Activated CD8-positive, alpha-beta T cell treated with anti-CD3 and anti-CD28 coated beads for 36 hours (primary cell): ENCODE results near the gene RAB38. TPM values are rescaled to one million over a fixed set of nuclear protein-coding genes. Genes with fewer than 3 reads are reported as not detected.

Experiments used
- ATAC-seq: fragments of 200-7000 bp; cut with Tn5 transposase; one replicate; pipeline ENCODE4 v1.10.0; 2021; ENCODE audit warnings: mild to moderate bottlenecking, moderate library complexity
- CTCF ChIA-PET: fragments of 350-600 bp; sonication (Branson Sonifier 250); formaldehyde crosslinking; loops from one replicate; lab custom pipeline; 2021; ENCODE audit warnings: antibody characterized with exemption; lab: Charles Lee
- POLR2A ChIA-PET: fragments of 350-600 bp; sonication (Branson Sonifier 250); formaldehyde crosslinking; loops from one replicate; lab custom pipeline; 2021; ENCODE audit warnings: antibody characterized with exemption; lab: Charles Lee
- DNase-seq: peaks from one replicate; pipeline ENCODE4 v3.0.0-alpha.2; 2020
- H3K27ac Mint-ChIP-seq: one replicate; pipeline ENCODE4 v1.8.0; 2021; ENCODE audit warnings: mild to moderate bottlenecking, mixed read lengths
- H3K27me3 Mint-ChIP-seq: one replicate; pipeline ENCODE4 v1.8.0; 2021; ENCODE audit warnings: mixed read lengths
- H3K36me3 Mint-ChIP-seq: one replicate; pipeline ENCODE4 v1.8.0; 2021; ENCODE audit warnings: low read depth, mixed read lengths
- H3K4me1 Mint-ChIP-seq: one replicate; pipeline ENCODE4 v1.8.0; 2021; ENCODE audit warnings: low read depth, mixed read lengths
- H3K4me3 Mint-ChIP-seq: one replicate; pipeline ENCODE4 v1.8.0; 2021; ENCODE audit warnings: mild to moderate bottlenecking, moderate library complexity, mixed read lengths
- H3K9me3 Mint-ChIP-seq: one replicate; pipeline ENCODE4 v1.8.0; 2021; ENCODE audit warnings: mixed read lengths
- CTCF ChIP-seq: fragments of 200-600 bp; IDR thresholded peaks from one replicate; pipeline ENCODE4 v1.8.0; 2022; ENCODE audit warnings: antibody characterized with exemption, mild to moderate bottlenecking
- intact Hi-C: fragments of 100-400 bp; cut with micrococcal nuclease; formaldehyde crosslinking; loops from one replicate; pipeline ENCODE4 v1.10.0; 2022
- total RNA-seq, 2 experiments: library from RNA; stranded (reverse); gene quantifications; one replicate each; pipeline ENCODE4 v1.2.3, GENCODE V29; 2021

RAB38 gene
- total RNA-seq, 2 experiments from 2014 or later: 3.2 to 3.4 TPM

DNA sequence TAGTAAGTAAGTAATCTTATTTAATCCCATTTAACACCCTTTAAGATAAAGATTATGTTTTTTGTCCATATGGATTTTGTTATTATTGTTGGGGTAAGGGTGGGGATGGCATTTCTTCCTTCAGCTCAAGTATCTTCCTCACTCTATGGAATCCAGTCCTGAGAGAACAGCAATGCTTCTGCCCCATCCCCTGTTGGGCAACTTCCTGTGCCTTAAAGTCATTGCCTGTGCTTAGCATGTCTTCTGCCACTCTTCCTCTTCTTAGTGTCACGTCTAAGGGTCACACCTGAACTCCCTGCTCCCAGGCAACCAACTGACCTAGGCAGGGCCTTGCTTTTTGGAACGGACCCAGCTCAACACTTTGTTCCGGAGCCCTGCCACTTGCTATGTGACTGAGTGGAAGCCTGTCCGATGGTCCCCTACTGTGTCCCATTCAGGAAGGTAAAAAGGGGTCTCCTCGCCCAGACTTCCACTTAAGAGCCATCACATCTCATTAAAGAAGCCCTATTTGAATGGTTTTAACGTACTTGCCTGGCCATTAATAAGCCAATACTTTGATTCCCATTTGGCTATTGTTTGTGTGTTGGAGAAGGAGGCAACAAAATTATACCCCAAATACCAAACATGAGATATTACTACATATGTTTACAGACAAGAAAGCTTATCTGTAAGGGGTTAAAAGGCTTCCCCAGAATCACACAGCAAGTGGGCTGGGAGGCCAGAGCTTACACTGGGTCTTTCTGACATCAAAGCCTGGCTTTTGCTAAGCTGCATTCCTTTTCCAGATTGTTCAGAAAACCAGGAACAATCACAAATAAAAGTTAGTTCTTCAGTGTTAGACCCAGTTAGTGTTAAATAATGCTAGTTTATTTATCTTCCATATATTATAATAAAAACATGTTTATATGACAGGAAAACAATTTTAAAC, 59.2 kb downstream of the RAB38 start:
- H3K27ac Mint-ChIP-seq: no peak overlapping the region
- CTCF ChIA-PET: no interaction called here

GRCh38 chr11:88114486-88115045, 60.7 kb downstream of the RAB38 start:
- Mint-ChIP-seq H3K9me3 (no peaks in the 10 kb centered on the region), H3K4me1 (no peaks in the 10 kb centered on the region)

More for the DNA sequence above, 59.2 kb downstream of the RAB38 start:
- no peak for DNase-seq
- TF ChIP-seq CTCF: no peak
- intact Hi-C loops: no loop called here
- Mint-ChIP-seq H3K4me3 (no peak overlapping the region), H3K36me3 (no peaks in the 10 kb centered on the region), H3K27me3 (no peaks in the 10 kb centered on the region), H3K9me3 (no peaks in the 10 kb centered on the region), H3K4me1 (no peaks in the 10 kb centered on the region)
- no peak for ATAC-seq
- POLR2A ChIA-PET: no interaction called here

GRCh38 chr11:88106666-88107065, 68.6 kb downstream of the RAB38 start:
- intact Hi-C loops: no loop called here
- DNase-seq (no peak), ATAC-seq (no peak)
- Mint-ChIP-seq H3K9me3 (no peaks in the 10 kb centered on the region), H3K4me3 (no peak overlapping the region), H3K27me3 (peaks cover 3% of the 10 kb centered on the region), H3K27ac (no peak overlapping the region), H3K36me3 (no peaks in the 10 kb centered on the region), H3K4me1 (no peaks in the 10 kb centered on the region)
- POLR2A ChIA-PET: no interaction called here
- TF ChIP-seq CTCF: no peak
- CTCF ChIA-PET: interaction anchor here (1.3 kb wide), 1 partner anchor 125 kb away, joined by 3 read pairs; no protein-coding TSS in a partner anchor

More at GRCh38 chr11:88114486-88115045, 60.7 kb downstream of the RAB38 start:
- Mint-ChIP-seq H3K4me3 (no peak overlapping the region), H3K27ac (no peak overlapping the region), H3K36me3 (no peaks in the 10 kb centered on the region), H3K27me3 (no peaks in the 10 kb centered on the region)
- no peak for DNase-seq
- ChIA-PET POLR2A (no interaction called here), CTCF (no interaction called here)
- intact Hi-C loops: no loop called here
- TF ChIP-seq CTCF: no peak
- no peak for ATAC-seq

GRCh38 chr11:88105951-88106350, 69.3 kb downstream of the RAB38 start:
- CTCF ChIA-PET: interaction anchor here (1.1 to 1.3 kb wide), 2 partner anchors 126 to 438 kb away, joined by 3 to 5 read pairs; no protein-coding TSS in a partner anchor
- ATAC-seq (no peak), DNase-seq (no peak)
- intact Hi-C loops: no loop called here
- Mint-ChIP-seq H3K27me3 (peaks cover 3% of the 10 kb centered on the region), H3K4me3 (no peak overlapping the region), H3K27ac (no peak overlapping the region), H3K9me3 (no peaks in the 10 kb centered on the region), H3K36me3 (no peaks in the 10 kb centered on the region), H3K4me1 (no peaks in the 10 kb centered on the region)
- no peak for TF ChIP-seq CTCF
- POLR2A ChIA-PET: no interaction called here

GRCh38 chr11:88105526-88105925, 69.7 kb downstream of the RAB38 start:
- ATAC-seq: no peak
- ChIA-PET CTCF (interaction anchor here (1.1 to 1.3 kb wide), 2 partner anchors 127 to 439 kb away, joined by 3 to 5 read pairs; no protein-coding TSS in a partner anchor), POLR2A (no interaction called here)
- Mint-ChIP-seq H3K27me3 (peaks cover 5% of the 10 kb centered on the region), H3K4me1 (no peaks in the 10 kb centered on the region), H3K4me3 (no peak overlapping the region), H3K27ac (no peak overlapping the region), H3K36me3 (no peaks in the 10 kb centered on the region), H3K9me3 (no peaks in the 10 kb centered on the region)
- intact Hi-C loops: no loop called here
- no peak for TF ChIP-seq CTCF
- DNase-seq: no peak
